HG03135 (cell line): ENCODE results near the gene TTLL9.
A peak's percentile ranks its signal among the peaks of the same experiment; 100 is the strongest.

ENCODE experiments used
- ATAC-seq: cut with Tn5 transposase; IDR thresholded peaks from one replicate; pipeline ENCODE4 v1.9.1; 2021; ENCODE audit warnings: mild to moderate bottlenecking, moderate library complexity; ENCODE audit not compliant: unreplicated experiment

The TTLL9 gene

GRCh38 chr20:31877684-31878083, 7.2 kb downstream of the TTLL9 start:
- ATAC-seq = no peak

GRCh38 chr20:31879143-31879987, 8.9 kb downstream of the TTLL9 start:
- peak; percentile 71 for ATAC-seq

GRCh38 chr20:31881945-31882344, 11.5 kb downstream of the TTLL9 start:
- ATAC-seq = no peak

DNA sequence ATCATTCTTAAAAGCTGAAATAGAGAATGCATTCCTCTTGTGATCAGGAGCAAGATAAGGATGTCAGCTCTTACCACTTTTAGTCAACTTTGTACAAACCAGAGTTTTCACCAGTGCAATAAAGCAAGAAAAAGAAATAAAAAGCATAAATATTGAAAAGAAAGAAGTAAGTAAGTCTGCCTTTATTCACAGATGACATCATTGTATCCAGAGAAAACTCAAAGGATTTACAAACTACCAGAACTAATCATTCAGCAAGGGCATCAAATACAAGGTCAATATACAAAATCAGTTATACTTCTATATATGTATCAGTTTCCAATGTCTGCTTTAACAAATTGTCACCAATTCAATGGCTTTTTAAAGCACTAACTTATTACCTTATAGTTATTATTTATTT, 13.4 kb downstream of the TTLL9 start:
- no peak for ATAC-seq

GRCh38 chr20:31890646-31891045, 20.2 kb downstream of the TTLL9 start:
- ATAC-seq = no peak

DNA sequence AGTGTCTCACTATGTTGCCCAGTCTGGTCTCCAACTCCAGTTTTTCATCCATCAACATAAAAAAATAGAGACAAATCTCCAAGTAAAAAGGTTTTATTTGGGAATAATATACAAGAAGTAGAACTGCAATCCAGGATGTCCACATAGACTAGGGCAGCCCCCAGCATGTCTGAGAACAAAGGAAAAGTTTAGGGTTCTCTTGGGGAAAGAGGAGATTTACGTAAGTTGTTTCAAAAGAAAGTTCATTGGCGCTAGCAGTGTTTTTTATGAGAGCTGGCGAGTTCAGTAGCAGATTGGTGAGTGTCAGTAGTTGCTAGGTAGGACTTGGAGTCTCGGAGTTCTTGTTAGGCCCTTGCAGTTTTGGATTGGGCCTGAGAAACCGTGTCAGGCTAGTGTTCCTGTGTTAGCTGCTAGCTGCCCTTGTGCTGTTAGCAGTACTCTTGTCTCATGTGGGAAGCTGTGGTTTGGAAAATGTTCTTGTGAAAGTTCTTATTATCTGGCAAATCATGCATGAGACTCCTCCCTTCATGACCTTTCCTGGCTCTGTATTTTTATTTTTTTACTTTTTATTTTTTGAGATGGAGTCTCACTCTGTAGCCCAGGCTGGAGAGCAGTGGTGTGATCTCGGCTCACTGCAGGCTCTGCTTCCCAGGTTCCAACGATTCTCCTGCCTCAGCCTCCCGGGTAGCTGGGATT, 24.7 kb downstream of the TTLL9 start:
- peak; percentile 98 for ATAC-seq

GRCh38 chr20:31896049-31896448, 25.6 kb downstream of the TTLL9 start:
- ATAC-seq = no peak

DNA sequence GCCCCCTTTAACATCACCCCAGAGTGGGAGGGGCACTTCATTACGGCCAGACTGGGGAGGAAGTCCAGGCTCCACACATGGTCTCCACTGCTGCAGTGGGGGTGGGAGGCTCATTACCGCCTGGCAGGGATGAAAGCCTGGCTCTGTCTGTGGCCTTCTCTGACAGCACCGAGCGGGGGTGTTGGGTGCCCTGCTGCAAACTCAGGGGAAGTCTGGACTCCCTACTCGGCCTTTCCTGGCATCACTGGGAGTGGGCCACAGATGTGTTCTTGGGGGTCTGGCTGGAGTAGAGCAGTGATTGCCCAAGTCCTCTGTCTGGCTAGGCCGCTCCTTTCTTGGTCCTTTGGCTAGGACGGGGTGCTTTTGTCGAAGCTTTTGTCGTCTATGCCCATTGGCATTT, 27.1 kb downstream of the TTLL9 start:
- no peak for ATAC-seq

GRCh38 chr20:31901615-31902014, 31.2 kb downstream of the TTLL9 start:
- ATAC-seq = no peak

GRCh38 chr20:31903627-31904386, 33.4 kb downstream of the TTLL9 start:
- no peak for ATAC-seq

DNA sequence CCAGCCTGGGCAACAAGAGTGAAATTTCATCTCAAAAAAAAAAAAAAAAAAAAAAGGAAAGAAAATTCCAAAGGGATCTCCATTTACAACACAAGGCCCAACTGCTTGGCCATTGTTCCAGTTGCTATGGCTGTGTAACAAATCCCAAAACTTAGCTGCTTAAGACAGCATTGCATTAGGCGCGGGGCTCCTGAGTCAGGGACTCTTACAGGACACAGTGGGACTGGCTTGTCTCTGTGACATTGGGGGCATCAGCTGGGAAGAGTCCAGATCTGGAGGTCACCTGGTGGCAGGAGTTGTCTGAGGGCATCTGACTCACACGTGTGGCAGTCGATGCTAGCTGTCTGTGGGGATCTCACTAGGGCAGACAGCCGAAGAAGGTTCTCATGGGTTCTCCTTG, 35.6 kb downstream of the TTLL9 start:
- no peak for ATAC-seq

- no peak for ATAC-seq
Observed at GRCh38 chr20:31907046-31907445, 36.6 kb downstream of the TTLL9 start.

DNA sequence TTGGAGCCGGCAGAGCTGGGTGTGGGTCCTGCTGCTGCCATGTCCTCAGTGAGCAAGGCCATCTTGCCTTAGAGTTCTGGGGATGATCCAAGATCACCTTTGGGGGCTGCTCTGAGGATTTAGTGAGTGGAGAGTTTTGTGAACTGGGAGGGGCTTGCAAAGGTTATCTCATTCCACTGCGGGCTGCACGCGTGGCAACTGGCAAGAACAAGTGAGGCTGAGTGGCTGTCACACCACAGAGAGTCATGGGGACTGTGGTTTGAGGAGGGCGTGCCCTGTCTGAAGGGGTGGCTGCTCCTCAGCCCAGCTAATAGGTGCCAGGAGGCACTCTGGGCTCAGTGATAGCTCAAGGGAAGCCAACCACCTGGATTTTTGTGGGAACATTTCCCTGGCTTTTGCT, 37.6 kb downstream of the TTLL9 start:
- ATAC-seq = no peak

DNA sequence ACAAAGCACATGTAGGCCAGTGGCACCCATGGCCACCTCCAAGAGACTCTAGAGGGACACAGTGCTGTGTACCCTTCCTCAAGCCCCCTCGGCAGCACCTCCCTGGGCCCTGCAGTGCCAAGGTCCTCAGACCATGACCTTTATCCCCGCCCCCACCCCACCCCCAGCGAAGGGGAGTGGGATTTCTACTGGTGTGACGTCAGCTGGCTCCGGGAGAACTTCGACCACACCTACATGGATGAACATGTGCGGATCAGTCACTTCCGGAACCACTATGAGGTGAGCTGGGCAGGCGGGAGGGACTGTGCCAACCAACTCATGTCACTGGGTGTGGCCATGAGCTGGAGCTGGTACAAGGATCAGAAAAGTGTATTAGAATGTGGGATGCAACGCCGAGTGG, 38.0 kb downstream of the TTLL9 start:
- no peak for ATAC-seq

DNA sequence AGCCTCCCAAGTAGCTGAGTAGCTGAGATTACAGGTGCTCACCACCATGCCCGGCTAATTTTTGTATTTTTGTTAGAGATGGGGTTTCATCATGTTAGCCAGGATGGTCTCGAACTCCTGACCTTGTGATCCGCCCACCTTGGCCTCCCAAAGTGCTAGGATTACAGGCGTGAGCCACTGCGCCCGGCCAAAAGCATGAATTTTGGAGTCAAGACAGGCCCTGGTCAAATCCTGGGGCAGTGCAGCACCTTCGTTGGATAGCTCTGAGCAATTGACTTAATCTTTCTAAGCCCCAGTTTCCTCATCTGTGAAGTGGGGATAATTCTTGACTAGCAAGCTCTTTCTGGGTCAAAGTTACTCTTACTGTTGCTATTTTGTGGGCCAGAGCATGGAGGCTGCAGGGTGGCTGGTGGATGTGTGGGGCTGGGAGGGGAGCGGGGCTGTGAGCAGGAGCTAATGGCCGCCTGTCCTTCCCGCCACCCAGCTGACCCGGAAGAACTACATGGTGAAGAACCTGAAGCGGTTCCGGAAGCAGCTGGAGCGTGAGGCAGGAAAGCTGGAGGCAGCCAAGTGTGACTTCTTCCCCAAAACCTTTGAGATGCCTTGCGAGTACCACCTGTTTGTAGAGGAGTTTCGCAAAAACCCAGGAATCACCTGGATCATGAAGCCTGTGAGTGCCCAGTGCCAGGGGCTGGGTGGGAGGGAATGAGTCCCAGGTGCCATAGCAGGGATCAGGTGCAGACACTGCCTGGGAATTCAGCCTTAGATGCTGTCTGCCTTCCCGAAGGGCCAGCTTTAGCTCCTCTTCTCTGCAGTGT, 39.0 kb downstream of the TTLL9 start:
- no peak for ATAC-seq

- ATAC-seq = no peak
Observed at GRCh38 chr20:31910071-31910803, 39.8 kb downstream of the TTLL9 start.

GRCh38 chr20:31913431-31914157, 43.2 kb downstream of the TTLL9 start:
- ATAC-seq = no peak

GRCh38 chr20:31914170-31914569, 43.7 kb downstream of the TTLL9 start:
- no peak for ATAC-seq

- ATAC-seq = no peak
Observed at GRCh38 chr20:31915491-31916280, 45.3 kb downstream of the TTLL9 start.
